Stimulated activated CD4-positive, alpha-beta T cell treated with anti-CD3 and anti-CD28 coated beads, Interleukin-4, amount 100 ng/mL, for 1 hour (primary cell): ENCODE results near the gene ZNF836.

Experiments
- DNase-seq: peaks from one replicate; pipeline ENCODE4 v3.0.0-alpha.2; 2020

ZNF836 gene

DNA sequence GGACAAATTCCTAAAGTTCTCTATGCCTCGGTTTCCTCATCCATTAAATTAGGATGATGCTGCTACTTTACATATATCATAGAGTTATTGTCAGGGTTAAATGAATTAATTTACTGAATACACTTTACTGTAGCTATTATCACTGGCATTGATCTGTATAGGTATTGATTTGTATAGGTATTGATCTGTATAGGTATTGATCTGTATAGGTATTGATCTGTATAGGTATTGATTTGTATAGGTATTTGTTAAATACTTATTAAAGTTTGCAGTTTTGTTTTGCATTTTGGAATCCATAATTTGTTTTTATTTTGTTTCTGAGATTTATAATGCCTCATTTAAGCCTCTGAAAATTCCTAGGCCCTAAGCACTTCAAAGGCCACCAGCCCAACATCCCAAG is 16.0 kb upstream of the ZNF836 start:
- DNase-seq = no peak

DNA sequence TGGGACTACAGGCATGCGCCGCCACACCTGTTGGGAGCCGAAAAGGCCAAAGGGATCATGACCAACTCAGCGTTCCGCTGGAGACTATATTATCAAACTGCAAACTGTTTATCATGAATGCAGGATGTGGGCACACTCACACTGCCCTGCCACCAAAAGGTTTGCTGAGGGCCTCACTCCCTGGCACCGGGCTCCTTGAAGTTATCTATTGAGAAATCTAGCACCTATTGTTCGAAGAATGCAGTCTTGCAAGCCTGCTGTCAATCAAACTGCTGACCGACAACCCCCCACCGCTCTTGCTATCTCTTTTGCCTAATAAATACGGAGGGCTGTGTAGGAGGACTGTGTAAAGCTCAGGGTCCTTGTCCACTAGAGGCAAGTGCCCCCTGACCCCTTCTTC is 5.2 kb upstream of the ZNF836 start:
- no peak for DNase-seq

- no peak for DNase-seq
Observed at GRCh38 chr19:52172347-52172746, 926 bp upstream of the ZNF836 start.

DNA sequence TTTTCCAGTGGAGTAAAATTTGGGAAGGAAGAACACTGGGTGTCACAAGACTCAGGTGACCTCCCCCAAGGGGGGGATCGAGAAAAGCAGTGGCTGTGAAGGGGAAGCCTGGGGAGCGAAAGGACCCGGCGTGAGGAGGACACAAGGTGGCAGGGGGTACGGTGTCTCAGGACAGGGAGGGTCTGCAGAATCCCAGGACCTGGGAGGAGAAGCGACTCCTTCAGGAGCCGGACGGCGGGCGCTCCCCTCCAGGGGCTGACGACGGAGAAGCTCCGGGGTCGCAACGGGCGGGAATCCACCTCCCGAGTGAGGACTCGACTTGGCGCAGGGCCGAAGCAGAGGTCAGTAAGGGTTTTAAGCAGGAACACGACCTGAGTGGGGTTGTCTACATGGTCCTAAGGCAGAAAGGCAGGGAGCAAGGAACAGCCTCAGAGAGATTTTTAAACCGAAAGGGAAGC is 529 bp downstream of the ZNF836 start:
- DNase-seq = no peak

GRCh38 chr19:52170304-52170703 is 1.1 kb downstream of the ZNF836 start:
- no peak for DNase-seq

GRCh38 chr19:52155596-52156359 is 15.6 kb downstream of the ZNF836 start:
- DNase-seq = no peak

GRCh38 chr19:52148256-52148655 is 23.2 kb downstream of the ZNF836 start:
- DNase-seq = no peak

GRCh38 chr19:52142001-52142595 is 29.3 kb downstream of the ZNF836 start:
- DNase-seq = no peak

GRCh38 chr19:52141203-52141602 is 30.2 kb downstream of the ZNF836 start:
- DNase-seq = no peak

DNA sequence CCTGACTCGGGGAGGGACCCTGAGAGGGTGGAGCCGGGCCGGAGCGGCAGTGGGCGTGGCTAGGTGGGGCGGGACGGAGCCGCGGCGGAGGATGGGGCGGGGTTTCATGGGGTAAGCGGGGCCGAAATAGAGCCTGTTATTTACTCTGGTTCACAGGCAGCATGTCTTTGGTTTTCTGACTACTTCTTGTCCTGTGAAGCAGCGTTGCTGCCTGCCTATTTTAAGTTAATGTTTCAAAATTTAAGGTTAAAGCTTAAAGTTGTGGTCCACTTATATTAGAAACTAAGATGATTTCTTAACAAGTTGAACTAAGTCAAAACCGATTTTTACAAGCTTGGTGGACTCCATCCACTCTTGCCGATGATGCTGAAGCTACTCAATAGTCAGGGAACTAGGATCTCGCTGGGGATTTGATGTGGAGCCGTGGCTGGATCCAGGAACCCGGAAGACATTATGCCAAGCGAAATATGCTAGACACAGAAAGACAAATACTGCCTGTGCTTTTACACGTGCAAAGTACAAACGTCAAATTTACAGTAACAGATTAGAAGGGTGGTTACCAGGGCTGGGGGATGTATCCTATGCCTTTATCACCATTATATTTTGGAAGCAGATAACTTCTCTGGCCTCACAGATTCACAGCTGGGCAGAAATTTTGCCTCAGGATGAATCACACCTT is 31.2 kb downstream of the ZNF836 start:
- DNase-seq = no peak

DNA sequence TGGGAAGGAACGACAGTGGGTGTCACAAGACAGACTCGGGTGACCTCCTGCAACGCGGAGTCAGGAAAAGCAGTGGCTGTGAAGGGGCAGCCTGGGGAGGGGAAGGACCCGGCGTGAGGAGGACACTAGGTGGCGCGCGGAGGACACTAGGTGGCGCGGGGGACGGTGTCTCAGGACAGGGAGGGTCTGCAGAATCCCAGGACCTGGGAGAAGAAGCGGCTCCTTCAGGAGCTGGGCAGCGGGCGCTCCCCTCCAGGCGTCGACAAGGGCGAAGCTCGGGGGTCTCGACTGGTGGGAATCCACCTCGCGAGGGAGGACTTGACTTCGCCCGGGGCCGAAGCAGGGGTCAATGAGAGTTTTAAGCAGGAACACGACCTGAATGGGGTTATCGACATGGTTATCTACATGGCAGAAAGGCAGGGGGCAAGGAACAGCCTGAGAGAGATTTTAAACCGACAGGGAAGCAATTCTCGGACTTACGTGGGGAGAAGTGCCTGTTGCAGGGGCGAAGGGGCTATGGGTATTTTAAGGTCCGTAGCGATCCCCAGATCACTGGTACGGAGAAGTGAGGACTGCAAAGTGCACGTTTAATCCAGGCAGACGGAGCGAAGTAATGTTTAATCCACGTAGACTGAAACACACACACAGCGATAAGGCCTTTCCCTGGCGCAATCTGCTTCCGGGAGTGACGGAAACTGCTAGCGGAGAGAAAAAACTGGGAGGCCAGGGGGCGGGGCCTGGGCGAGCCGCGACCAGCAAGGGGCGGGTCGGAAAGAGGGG is 32.0 kb downstream of the ZNF836 start, which contains the start of gene ZNF616:
ZNF616 (minus strand) TSS at position 687 of the 780 bp plus-strand sequence. CDS start 9,426 bp downstream, outside the sequence.
- peak; percentile 98 for DNase-seq

DNA sequence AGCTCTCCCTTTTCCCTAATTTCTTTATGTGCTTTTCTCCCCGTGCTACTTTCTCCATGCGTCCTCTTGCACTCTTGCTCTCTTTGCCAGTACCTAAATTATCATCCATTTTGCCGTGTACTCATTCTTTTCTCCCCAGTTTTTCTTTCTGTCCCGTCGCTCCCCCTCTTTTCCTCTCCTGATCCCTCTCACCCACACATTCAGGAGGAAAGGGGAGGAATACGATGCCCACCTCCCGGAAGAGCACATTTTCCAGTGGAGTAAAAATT is 32.5 kb downstream of the ZNF836 start:
- DNase-seq = no peak

GRCh38 chr19:52138278-52138982 is 33.0 kb downstream of the ZNF836 start:
- peak; percentile 35 for DNase-seq

DNA sequence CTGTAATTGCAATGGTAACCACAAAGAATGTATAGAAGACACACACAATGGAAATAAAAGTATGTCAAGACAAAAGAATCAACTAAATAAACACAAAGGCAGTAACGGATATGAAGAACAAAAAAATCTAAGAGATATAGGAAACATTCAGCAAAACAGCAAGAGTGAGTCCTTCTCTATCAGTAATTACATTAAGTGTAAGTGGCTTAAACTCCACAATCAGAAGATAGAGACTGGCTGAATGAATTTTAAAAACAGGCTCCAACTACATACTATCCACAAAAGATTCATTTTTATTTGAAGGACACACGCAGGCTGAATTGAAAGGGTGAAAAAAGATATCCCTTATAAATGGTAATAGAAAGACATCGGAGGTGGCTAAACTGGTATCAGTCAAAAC is 51.1 kb downstream of the ZNF836 start:
- DNase-seq = no peak

GRCh38 chr19:52115526-52116053 is 55.8 kb downstream of the ZNF836 start:
- DNase-seq = no peak

GRCh38 chr19:52114691-52115090 is 56.7 kb downstream of the ZNF836 start:
- DNase-seq = no peak

DNA sequence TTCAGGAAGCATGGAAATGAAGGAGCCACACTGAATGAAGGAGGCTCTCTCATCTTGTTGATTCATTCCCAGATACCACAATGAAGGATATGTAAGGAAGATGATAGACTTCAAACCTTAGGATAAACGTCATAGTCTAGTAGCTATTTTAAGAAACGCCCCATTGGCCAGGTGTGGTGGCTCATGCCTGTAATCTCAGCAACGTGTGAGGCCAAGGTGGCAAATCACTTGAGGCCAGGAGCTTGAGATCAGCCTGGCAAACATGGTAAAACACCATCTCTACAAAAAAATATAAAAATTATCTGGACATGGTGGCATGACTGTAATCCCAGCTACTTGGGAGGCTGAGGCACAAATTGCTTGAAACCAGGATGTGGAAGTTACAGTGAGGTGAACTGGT is 58.8 kb downstream of the ZNF836 start:
- DNase-seq = no peak

- DNase-seq = no peak
Observed at GRCh38 chr19:52110780-52111179, 60.6 kb downstream of the ZNF836 start.
